ENCODE measurements around the gene CLIP1.

GRCh38 chr12:122467983-122468382, 45.5 kb upstream of the CLIP1 start:
- TF ChIP-seq, protein P1, sequence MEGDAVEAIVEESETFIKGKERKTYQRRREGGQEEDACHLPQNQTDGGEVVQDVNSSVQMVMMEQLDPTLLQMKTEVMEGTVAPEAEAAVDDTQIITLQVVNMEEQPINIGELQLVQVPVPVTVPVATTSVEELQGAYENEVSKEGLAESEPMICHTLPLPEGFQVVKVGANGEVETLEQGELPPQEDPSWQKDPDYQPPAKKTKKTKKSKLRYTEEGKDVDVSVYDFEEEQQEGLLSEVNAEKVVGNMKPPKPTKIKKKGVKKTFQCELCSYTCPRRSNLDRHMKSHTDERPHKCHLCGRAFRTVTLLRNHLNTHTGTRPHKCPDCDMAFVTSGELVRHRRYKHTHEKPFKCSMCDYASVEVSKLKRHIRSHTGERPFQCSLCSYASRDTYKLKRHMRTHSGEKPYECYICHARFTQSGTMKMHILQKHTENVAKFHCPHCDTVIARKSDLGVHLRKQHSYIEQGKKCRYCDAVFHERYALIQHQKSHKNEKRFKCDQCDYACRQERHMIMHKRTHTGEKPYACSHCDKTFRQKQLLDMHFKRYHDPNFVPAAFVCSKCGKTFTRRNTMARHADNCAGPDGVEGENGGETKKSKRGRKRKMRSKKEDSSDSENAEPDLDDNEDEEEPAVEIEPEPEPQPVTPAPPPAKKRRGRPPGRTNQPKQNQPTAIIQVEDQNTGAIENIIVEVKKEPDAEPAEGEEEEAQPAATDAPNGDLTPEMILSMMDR (IDR thresholded peaks at IDR 0.05) = no peak
- TF ChIP-seq POLR2AphosphoS5 (IDR thresholded peaks at IDR 0.05) = no peak

Measured in sigmoid colon (tissue), 4 donors.